CD1c-positive myeloid dendritic cell (primary cell): ENCODE measurements around the gene GNG7.
"Not testable (repeated sequence)": the region's sequence is repeated elsewhere in the genome, so short reads cannot be mapped to it uniquely, and the experiment has no call there.

Experiments
- DNase-seq: peaks from one replicate; pipeline ENCODE4 v3.0.0-alpha.2; 2016; ENCODE audit errors: extremely low spot score

Gene GNG7

DNA sequence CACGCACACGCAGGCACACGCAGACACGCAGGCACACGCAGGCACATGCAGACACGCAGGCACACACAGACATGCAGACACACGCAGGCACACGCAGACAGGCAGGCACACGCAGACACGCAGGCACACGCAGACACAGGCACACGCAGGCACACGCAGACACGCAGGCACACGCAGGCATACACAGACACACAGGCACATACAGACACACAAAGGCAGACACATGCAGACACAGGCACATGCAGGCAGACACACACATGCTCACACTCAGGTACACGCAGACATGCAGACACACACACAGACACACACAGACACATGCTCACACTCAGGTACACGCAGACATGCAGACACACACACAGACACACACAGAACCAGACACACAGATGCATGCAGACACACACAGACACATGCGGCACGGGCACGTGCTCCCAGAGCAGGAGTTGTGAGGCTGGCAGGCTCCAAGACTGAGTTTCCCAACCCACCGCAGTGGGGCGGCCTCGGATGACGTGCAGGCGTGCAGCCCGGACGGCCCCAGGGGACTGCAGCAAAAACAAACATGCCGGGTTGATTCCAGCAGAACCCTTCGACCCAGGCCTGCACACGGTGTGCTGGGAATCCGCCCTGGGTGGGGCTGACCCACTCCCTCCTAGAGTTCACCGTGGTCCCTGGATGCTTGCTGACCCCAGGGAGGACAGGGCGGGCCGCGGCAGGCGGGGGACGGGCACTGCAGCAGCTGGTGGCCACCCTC is 126.6 kb downstream of the GNG7 start:
- no peak for DNase-seq

- no peak for DNase-seq
Observed at GRCh38 chr19:2574971-2575630, 127.4 kb downstream of the GNG7 start.

GRCh38 chr19:2574478-2574931 is 128.0 kb downstream of the GNG7 start:
- DNase-seq: no peak

- no peak for DNase-seq
Observed at GRCh38 chr19:2573916-2574315, 128.6 kb downstream of the GNG7 start.

DNA sequence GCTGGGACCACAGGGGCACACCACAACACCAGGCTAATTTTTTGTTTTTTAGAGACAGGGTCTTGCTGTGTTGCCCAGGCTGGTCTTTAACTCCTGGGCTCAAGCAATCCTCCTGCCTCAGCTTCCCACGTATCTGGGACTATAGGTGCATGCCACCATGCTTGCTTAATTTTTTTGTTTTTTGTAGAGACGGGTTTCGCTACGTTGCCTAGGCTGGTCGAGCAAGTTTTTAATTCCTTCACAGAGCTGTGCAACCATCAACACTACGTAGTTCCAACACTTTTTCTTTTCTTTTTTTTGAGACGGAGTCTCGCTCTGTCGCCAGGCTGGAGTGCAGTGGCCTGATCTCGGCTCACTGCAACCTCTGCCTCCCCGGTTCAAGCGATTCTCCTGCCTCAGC is 130.3 kb downstream of the GNG7 start:
- DNase-seq: not testable (repeated sequence)

DNA sequence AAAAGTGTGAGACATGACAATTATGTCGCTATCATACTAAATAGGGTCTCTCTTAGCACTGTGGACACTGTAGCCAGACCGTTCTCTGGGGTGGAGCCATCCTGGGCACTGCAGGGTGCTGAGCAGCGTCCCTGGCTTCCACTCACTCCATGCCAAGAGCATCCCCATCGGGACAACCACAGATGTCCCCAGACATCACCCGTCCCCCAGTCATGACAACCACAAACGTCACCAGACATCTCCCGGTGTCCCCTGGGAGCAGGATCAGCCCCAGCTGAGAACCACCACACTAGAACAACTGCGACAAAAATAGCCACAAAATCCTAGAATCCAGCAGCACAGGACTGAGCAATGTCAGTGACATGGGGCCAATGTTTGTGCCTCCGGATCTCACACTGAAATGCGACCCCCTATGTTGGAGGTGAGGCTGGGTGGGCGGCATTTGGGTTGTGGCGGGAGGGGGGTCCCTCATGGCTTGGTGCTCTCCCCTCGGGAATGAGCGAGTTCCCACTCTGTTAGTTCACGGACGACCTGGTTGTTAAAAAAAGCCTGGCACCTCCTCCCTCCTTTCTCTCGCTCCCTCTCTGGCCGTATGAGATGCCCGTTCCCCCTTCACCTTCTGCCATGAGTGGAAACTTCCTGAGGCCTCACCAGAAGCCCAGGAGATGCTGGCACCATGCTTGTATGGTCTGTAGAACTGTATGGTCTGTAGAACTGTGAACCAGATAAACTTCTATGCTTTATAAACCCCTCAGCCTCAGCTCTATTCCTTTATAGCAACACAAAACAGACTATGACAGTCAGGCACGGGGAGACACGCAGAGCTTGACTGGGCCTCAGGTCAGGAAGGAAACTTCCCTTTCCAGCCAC is 132.7 kb downstream of the GNG7 start:
- DNase-seq: no peak

DNA sequence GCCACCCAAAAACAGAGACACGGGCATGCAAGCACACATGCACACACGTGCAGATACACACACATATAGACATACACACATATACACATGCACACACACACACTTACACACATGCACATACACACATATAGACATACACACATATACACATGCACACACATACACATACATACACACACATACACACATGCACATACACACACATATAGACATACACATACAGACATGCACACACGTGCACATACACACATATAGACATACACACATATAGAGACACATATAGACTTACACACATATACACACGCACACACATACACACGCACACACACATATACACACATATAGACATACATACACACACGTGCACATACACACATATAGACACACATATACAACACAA is 134.5 kb downstream of the GNG7 start:
- no peak for DNase-seq

GRCh38 chr19:2567580-2567979 is 134.9 kb downstream of the GNG7 start:
- DNase-seq: peak; percentile 78

- not testable (repeated sequence) for DNase-seq
Observed at GRCh38 chr19:2563546-2563945, 138.9 kb downstream of the GNG7 start.

- DNase-seq: peak; percentile 54
Observed at GRCh38 chr19:2561895-2562294, 140.6 kb downstream of the GNG7 start.

GRCh38 chr19:2561221-2561620 is 141.3 kb downstream of the GNG7 start:
- no peak for DNase-seq

GRCh38 chr19:2560369-2560768 is 142.1 kb downstream of the GNG7 start:
- no peak for DNase-seq

DNA sequence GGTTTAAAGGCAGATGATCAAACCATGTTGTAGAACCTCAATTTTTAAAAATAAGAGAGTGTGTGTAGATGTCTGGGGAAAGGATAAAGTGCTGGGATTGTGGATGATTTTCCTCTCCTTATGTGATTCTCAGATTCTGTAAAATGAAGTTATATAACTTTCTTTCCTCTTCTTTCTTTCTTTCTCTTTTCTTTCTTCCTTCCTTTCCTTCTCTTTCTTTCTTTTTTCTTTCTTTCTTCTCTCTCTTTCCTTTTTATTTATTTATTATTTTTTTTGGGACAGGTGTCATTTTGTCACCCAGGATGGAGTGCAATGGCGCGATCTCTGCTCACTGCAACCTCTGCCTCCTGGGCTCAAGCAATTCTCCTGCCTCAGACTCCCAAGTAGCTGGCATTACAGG is 144.0 kb downstream of the GNG7 start:
- no peak for DNase-seq

- DNase-seq: not testable (repeated sequence)
Observed at GRCh38 chr19:2558131-2558530, 144.4 kb downstream of the GNG7 start.

- no peak for DNase-seq
Observed at GRCh38 chr19:2557093-2557440, 145.4 kb downstream of the GNG7 start.

DNA sequence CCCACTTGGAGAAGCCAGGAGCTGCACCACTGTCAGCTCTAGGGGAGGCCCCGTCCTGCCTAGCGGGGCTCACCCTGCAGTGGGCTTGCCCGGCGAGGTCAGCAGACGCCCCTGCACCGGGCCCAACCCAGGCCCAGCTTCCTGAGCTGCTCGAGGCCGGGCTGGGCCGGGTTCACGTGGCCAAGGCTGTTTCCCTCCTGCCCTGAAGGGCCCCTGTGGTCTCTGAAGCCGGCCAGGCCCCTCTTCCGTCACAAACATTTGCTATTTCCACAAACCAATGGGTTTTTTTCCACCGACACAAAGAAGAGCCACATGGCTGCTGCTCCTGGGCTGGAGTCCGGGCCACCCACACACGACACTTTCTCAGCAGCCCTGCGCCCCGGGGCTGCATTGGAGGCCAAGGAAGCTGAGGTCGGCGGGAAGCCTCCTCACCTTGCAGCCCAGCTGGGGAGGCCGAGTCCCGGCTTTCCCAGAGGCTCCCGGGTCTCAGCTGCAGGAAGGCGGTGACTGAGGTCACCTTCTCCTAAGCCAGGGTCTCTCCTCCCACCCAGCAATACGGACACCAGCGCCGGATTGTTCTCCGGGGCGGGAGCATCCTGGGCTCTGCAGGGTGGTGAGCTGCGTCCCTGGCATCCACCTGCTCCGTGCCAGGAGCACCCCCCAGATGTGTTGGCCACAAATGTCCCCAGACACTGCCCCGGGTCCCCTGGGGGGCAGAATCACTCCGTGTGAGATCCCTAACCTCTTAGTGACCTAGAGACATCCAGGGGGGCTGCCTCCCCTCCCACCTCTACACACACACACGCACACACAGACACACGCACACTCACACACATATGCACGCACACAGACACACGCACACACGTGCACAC is 146.0 kb downstream of the GNG7 start:
- no peak for DNase-seq

DNA sequence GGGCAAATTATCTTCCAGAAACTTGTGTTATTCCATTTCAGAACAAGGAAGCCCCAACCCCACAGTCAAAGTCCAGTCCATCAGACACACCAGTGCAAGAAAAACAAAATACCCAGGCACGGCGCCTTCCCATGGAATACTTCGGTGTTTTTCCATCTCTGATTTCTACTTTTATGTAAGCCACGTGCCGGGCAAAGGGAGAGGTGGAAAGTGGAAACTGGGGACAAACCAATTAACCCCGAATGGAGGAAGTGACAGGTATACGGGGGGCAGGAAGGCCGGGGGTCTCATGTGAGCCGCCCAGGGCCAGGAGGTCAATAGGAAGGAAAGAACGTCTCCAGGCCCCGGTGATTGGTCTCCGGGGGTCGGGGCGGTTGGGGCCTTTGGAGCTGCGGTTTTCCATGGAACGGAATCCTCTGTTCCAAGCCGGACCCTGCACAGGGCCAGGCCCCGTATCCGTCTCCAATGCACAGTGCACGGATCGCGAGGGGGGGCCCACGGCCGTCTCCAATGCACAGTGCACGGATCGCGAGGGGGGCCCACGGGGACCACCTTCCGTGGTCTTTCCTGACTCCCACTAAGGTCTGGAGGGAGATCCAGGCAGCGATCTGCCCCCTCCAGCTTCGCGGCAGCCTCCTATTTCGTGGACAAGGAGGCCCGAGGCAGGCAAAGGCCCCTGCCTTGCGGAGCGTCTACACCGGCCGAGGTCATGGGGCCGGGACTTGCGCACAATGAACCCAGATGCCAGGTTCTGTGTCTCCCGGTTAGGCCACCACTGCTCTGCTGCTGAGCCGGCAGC is 146.9 kb downstream of the GNG7 start:
- no peak for DNase-seq

DNA sequence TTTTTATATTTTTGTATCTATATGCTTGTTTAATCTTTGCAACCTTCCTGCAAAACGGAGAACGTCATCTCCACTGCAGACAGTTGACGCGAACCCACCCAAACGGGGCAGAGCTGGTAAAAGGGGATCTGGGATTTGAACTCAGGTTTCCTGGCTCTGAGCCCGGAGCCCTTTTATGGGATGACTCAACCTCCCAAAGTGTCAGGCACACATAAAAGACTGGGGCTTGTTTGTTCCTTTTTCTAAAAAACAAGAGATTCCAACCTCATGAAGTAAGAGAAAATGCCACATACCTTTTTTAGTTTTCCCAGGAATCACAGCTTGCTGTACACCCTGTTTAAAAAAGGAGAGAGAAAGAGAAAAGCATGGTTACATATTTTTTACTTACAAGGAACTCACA is 147.6 kb downstream of the GNG7 start:
- DNase-seq: peak; percentile 86

GRCh38 chr19:2553510-2553909 is 149.0 kb downstream of the GNG7 start:
- DNase-seq: no peak

DNA sequence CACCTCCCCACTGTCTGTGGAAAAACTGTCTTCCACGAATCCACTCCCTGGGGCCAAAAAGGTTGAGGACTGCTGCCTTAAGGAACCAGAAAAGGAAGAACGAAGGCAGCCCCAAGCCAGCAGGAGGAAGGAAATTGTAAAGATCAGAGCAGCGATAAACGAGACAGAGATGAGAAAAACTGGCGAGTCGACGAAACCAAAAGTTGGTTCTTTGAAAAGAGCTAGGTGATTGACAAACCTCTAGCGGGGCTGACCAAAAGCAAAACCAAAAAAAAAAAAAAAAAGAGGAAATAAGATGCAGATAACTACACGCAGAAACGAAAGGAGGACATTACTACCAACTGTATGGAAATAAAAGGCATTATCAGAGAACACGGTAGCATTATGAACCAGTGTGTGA is 149.6 kb downstream of the GNG7 start:
- DNase-seq: peak; percentile 88

- no peak for DNase-seq
Observed at GRCh38 chr19:2551864-2552185, 150.7 kb downstream of the GNG7 start.
